HG03558 (cell line): ENCODE data around the gene RTN4IP1.
"Not testable (repeated sequence)": the region's sequence is repeated elsewhere in the genome, so short reads cannot be mapped to it uniquely, and the experiment has no call there.

Source experiments
- ATAC-seq: cut with Tn5 transposase; IDR thresholded peaks from one replicate; pipeline ENCODE4 v1.9.1; 2021; ENCODE audit warnings: moderate number of reproducible peaks; ENCODE audit not compliant: unreplicated experiment; ENCODE audit errors: extremely low read depth

RTN4IP1 gene

DNA sequence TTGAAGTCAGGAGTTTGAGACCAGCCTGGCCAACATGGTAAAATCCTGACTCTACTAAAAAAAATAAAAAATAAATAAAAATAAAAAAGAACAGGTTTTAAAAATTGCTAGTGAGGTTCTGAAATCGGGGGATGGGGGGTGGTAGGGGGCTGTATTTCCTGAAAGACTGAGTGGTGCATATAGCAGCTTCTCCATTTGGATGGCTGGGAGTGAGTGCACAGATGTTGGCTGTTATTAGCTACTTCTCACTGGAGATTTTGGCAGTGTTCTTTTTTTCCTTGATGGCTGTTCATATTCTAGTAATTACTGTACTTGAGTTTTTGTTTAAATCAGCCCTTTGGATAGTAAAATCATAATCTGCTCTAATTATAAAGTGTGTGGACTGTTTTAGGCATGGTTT lies 79.8 kb downstream of the RTN4IP1 start:
- no peak for ATAC-seq

DNA sequence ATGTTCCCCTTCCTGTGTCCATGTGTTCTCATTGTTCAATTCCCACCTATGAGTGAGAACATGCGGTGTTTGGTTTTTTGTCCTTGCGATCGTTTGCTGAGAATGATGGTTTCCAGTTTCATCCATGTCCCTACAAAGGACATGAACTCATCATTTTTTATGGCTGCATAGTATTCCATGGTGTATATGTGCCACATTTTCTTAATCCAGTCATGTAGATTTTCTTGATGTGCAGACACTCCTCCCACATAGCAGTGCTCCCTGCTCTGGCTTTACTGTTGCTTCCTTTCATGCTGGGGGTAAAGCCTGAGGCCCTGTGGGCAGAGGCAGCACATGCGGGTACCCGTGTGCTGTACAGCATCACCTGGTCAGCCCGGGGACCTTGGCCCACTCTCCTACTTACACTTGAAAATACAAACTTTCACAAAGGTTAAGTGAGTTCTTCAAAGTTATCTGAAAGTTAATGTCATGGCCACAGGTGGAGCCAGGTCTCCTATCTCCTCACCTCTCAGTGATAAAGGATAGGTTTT lies 80.3 kb downstream of the RTN4IP1 start:
- not testable (repeated sequence) for ATAC-seq

- no peak for ATAC-seq
These were observed 81.5 kb downstream of the RTN4IP1 start for GRCh38 chr6:106547601-106548453.

DNA sequence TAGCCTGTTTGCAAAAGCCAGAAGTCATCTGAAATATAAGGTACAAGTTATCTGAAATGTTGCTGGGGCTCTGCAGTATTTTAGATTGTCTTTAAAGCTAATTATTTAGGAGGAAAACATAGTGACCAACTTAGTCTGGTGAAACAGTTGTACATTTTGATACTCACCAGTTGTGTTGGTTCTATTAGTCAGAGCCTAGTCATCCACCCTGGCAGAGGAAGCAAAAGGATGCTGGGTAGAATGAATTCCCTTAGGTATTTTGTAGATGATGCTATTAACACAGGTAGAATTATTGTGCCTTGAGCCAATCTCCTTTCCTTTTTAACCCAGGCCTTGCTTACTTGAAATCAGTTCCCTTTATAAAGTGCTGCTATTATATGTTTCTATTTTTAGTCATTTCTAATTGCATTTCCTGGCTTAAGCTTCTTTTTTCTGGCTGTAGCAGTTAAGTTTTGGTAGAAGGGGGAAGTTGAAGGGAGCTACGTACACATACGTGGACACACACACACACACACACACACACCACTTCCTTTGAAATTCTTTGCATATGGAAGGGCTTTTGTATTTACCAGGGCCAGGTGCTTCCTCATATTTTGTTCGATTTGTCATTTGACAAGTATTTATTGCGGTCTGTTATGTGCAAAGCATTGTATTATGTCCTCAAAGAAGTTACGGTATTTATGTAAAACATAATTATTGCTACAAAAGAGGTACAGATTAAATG lies 82.4 kb downstream of the RTN4IP1 start:
- ATAC-seq = no peak

GRCh38 chr6:106546261-106546690 lies 83.0 kb downstream of the RTN4IP1 start:
- ATAC-seq = no peak

GRCh38 chr6:106540907-106541306 lies 88.4 kb downstream of the RTN4IP1 start:
- ATAC-seq = no peak

DNA sequence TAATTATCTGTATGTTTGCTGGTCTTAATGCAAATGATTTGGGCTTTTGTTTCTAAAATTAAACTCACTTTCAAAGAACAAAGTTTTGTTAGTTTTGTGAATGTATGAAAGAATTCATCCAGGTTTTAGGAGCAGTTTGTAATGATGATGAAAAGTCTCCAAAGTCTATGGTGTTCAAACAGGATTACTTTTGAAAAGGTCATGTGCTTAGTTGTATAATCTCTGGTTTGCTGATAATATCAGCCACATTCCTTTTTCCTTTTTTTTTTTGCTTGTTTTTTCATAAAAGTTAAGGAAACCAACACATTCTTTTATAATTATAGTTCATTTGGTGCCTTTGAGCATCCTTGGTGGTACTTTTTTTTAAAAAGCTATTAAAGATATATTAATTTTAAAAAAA lies 88.9 kb downstream of the RTN4IP1 start:
- no peak for ATAC-seq

DNA sequence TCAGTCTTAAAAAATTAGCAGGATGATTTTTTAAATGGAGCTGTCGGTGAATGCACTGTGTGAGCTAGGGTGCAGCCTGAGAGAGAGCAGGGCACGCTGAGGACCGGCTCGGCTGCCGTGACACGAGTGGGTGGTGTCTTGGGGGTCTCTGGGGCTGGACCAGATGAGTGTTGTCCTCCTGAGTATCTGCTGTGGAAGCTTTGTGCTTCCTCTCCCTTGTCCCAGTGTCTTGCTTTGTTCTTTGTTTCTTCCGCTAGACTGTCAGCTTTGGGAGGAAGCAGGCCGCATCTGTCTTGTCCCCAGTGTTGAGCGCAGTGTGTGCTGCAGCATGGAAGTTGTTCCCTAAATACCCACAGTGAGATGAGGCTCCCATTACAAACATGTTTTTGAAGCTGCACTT lies 89.4 kb downstream of the RTN4IP1 start:
- ATAC-seq = no peak

DNA sequence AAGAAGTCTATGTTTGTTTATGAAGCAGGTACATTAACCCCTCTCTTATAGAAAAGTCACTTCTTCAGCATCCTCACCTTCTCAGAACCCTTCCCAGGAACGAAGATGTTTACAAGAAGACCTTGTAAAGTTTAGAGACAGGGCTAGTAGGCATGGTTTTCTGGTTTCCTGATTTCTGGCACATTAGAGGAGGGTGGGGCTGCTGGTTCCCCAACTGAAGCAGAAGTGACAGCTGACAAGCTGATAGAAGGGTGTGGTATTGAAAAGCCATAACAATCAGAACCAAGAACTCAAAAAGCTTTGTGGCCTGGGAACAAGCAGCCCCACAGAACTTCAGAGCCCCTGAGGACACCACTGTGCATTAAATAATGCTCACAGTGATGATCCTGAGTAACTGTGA lies 91.2 kb downstream of the RTN4IP1 start:
- ATAC-seq = no peak

GRCh38 chr6:106537662-106538061 lies 91.6 kb downstream of the RTN4IP1 start:
- ATAC-seq = no peak

DNA sequence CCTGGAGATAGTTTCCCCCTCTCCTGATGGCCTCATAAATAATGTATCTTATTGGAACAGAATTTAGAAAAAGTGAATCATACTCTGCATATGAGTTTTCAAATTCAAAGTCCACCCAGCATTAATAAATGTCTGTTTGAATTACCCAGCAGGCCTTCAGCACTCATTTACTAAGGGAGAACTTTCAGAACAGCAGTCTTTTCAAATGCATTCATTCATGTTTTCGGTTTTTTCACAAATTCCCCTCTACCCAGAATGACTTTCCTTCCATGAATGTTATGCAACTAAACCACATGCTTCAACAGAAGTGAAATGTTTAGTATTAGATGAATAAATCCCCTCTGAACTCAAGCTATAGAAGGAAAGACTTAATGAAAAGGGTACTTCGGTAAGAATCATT lies 92.4 kb downstream of the RTN4IP1 start:
- no peak for ATAC-seq

- ATAC-seq = no peak
These were observed 92.9 kb downstream of the RTN4IP1 start for GRCh38 chr6:106536357-106536756.

DNA sequence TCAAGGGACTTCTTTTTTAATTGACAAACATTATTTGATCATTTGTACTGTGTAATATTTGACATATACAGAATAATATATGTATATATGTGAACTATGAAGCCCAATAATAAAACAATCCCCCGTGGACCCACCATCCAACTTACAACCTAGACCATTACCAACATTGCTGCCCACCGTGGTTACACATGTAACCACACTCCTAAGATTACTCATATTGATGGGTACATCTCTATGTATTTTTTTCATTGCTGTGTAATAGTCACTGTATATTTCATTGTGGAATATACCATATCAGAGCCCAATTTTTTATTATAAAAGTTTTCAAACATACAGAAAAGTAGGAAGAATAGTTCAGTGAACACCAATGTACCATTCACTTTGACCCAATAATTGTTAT lies 94.3 kb downstream of the RTN4IP1 start:
- no peak for ATAC-seq

DNA sequence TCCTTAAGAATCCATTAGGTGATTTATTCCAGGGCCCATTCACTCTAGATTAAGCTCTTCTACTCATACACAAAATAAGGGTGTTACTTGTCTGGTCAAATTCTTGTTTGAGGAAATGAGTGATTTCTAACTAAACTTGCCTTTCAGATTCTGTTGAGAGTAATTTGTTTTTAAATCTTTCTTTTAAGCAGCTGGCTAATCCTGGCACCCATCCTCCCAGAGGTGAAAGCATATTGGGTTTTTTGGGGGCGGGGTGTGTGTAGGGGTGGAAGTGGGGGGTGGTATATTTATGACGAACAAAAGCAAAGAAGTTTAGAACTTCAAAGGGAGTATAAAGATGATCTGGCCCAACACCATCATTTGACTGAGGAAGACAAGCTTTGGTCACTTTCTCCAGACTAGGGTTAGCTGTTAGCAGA lies 94.7 kb downstream of the RTN4IP1 start:
- ATAC-seq = no peak

DNA sequence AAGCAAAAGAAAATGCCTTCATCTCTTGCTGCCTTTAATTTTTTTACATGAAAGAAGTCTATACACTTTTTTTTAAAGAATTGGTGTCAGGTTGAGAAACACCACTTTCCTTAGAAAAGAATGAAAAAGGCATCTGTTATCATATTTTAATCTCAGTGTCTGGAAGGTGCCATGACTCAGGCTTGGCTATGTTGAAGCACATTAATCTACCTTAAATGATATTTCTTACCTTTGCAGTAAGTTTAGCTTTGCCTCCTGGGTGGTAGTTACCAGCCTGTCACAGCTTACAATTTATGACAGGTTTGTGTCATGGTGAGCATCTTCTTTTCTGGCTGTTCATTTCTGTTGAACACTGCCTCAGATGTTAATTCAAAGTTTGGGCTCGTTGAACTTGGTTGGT lies 95.3 kb downstream of the RTN4IP1 start:
- no peak for ATAC-seq

DNA sequence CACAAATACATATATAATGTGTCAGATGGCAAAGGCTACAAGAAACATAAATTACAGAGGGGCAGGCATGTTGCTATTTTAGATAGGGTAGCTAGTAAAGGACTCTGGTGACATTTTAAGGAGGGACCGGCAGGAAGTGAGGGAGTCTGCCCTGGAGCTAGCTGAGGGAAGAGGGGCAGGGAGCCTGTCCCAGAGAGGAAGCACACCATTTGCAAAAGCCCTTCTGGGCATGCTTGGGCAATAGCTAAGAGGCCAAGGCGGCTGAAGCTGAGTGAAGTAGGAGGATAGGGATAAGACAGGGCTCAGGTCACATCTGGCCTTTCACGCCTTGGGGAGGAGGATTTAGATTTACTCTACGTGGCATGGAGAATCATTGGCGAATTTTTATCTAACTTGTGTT lies 96.2 kb downstream of the RTN4IP1 start:
- no peak for ATAC-seq

GRCh38 chr6:106530502-106530901 lies 98.8 kb downstream of the RTN4IP1 start:
- no peak for ATAC-seq

DNA sequence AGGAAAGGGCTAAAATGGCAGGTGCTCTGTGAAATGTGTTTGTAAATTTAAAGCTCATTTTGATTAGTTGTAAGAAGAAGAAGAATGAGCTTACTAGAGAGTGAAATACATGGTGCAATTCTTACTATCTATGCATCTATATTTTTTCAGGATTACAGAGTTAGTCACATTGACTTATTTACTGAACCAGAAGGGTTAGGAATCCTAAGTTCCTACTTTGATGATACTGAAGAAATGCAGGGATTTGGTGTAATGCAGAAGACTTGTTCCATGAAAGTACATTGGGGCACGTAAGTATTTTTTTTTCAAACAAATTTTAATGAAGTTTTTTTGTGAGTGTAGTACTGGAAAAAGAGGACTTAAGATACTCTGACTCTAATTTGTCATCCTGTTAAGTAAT lies 99.3 kb downstream of the RTN4IP1 start:
- ATAC-seq = no peak

DNA sequence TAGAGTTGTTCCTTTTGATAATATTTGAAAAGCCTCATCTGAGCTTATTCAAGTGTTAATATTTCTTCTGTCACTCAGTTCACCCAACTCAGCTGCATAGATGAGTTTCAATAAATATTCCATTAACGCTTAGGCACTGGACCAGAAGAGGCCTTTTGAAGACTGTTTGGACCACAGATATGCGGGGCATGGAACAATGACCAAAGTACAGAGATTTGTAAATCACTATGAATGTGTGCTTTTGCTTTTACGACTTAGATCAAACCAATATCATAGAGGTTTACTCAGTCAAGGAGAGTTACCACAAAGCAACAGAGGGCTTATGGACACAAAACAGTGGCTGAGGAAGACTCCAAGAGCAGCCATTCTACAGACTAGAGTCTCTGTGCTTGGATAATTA lies 99.9 kb downstream of the RTN4IP1 start:
- ATAC-seq = no peak

DNA sequence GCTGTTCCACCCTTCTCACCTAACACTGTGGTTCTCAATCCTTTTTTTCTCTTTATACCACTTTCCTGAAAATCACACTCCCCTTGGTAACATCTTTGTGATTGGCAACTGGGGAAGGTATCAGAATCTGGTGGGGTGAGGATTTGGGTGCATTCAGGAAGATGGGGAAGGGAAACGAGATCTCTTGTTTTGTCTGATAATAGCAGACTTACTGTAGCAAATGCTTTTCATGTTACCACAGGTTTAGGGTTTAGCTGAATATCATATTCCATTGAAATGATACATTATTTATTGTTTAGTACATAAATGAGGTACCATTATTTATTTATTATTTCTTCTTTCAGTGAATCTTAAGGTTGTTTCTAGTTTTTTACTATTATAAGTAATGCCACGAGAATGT lies 100.8 kb downstream of the RTN4IP1 start:
- ATAC-seq = no peak

GRCh38 chr6:106527979-106528378 lies 101.3 kb downstream of the RTN4IP1 start:
- no peak for ATAC-seq
